Measurements from ENCODE around the gene TCP11L2.

Gene TCP11L2

GRCh38 chr12:106274575-106275121 lies 27.9 kb upstream of the TCP11L2 start:
- TF ChIP-seq ZFX (IDR thresholded peaks at IDR 0.05; ENCODE audit: borderline replicate concordance) (no peak), CTCF (IDR thresholded peaks at IDR 0.05) (no peak)
- no peak overlapping the region for H3K27ac ChIP-seq

GRCh38 chr12:106275458-106275857 lies 27.1 kb upstream of the TCP11L2 start:
- TF ChIP-seq CTCF (IDR thresholded peaks at IDR 0.05) (no peak), ZFX (IDR thresholded peaks at IDR 0.05; ENCODE audit: borderline replicate concordance) (no peak)
- H3K27ac ChIP-seq: no peak overlapping the region

GRCh38 chr12:106276032-106276740 lies 26.3 kb upstream of the TCP11L2 start:
- no peak for TF ChIP-seq ZFX (IDR thresholded peaks at IDR 0.05; ENCODE audit: borderline replicate concordance)
- no peak for TF ChIP-seq CTCF (IDR thresholded peaks at IDR 0.05)
- H3K27ac ChIP-seq: no peak overlapping the region

GRCh38 chr12:106280106-106280505 lies 22.4 kb upstream of the TCP11L2 start:
- H3K27ac ChIP-seq: no peak overlapping the region
- no peak for TF ChIP-seq CTCF (IDR thresholded peaks at IDR 0.05)
- TF ChIP-seq ZFX (IDR thresholded peaks at IDR 0.05; ENCODE audit: borderline replicate concordance): no peak

GRCh38 chr12:106281056-106281782 lies 21.3 kb upstream of the TCP11L2 start:
- peak overlapping the region; percentile 24 for H3K27ac ChIP-seq
- TF ChIP-seq ZFX (IDR thresholded peaks at IDR 0.05; ENCODE audit: borderline replicate concordance): no peak
- TF ChIP-seq CTCF (IDR thresholded peaks at IDR 0.05): no peak

GRCh38 chr12:106281804-106282203 lies 20.7 kb upstream of the TCP11L2 start:
- TF ChIP-seq CTCF (IDR thresholded peaks at IDR 0.05) (no peak), ZFX (IDR thresholded peaks at IDR 0.05; ENCODE audit: borderline replicate concordance) (no peak)

More at GRCh38 chr12:106281804-106282203, 20.7 kb upstream of the TCP11L2 start:
- no peak overlapping the region for H3K27ac ChIP-seq
